Endothelial cell of umbilical vein (primary cell): ENCODE measurements around the gene IL4I1. TPM values are rescaled to one million over a fixed set of nuclear protein-coding genes. Genes with fewer than 3 reads are reported as not detected.
A peak's percentile ranks its signal among the peaks of the same experiment; 100 is the strongest.

Source experiments
- BruUV-seq: library from RNA; stranded (reverse); fragments of 400-500 nt; replicated peaks from 2 replicates; lab custom pipeline; 2021; lab: Mats Ljungman, UMichigan
- CTCF ChIA-PET: fragments of 300-600, 350-600 bp; sonication (Branson Sonifier 250); formaldehyde crosslinking; loops from one replicate; lab custom pipeline; 2021; ENCODE audit warnings: antibody characterized with exemption, inconsistent platforms; lab: Charles Lee
- POLR2A ChIA-PET: fragments of 300-600, 350-600 bp; sonication (Branson Sonifier 250); formaldehyde crosslinking; loops from one replicate; lab custom pipeline; 2021; ENCODE audit warnings: antibody characterized with exemption, inconsistent platforms; lab: Charles Lee
- DNase-seq: peaks from one replicate; pipeline ENCODE4 v3.0.0-alpha.2; 2011; ENCODE audit warnings: low read depth, low spot score
- FAIRE-seq: peaks from 2 replicates; lab custom pipeline; 2011; peaks lifted over from hg19 to GRCh38; lab: Jason Lieb, UNC
- H2AFZ ChIP-seq: 2 replicates; pipeline ENCODE4 v1.6.0; 2012; ENCODE audit warnings: low read depth, low read length, control low read depth, inconsistent platforms
- H3K27ac ChIP-seq: 2 replicates; pipeline ENCODE4 v1.5.1; 2011; ENCODE audit warnings: low read depth, mild to moderate bottlenecking, control low read depth, low read length, moderate library complexity; ENCODE audit not compliant: insufficient read depth
- H3K27me3 ChIP-seq, 2 experiments: 2 replicates each; pipeline versions ENCODE4 v1.6.0 to v1.6.1; 2011; ENCODE audit warnings: low read length in 2 of 2, mixed read lengths in 1 of 2; ENCODE audit not compliant: control insufficient read depth in 2 of 2, insufficient read depth in 2 of 2
- H3K36me3 ChIP-seq, 2 experiments: 2 replicates in 1 of 2; 3 replicates in 1 of 2; pipeline ENCODE4 v1.5.1; 2011; ENCODE audit warnings: low read length in 2 of 2, mild to moderate bottlenecking in 1 of 2, moderate library complexity in 1 of 2; ENCODE audit not compliant: control insufficient read depth in 2 of 2, insufficient read depth in 2 of 2; ENCODE audit errors: extremely low read depth in 1 of 2
- H3K4me1 ChIP-seq: 3 replicates; pipeline ENCODE4 v1.5.1; 2011; ENCODE audit warnings: mild to moderate bottlenecking, low read length; ENCODE audit not compliant: control insufficient read depth, insufficient read depth; ENCODE audit errors: extremely low read depth
- H3K4me2 ChIP-seq: 2 replicates; pipeline ENCODE4 v1.6.1; 2011; ENCODE audit warnings: low read length, control low read depth, mixed read lengths; ENCODE audit not compliant: insufficient read depth
- H3K4me3 ChIP-seq, 3 experiments: fragments of 200-600 bp in 1 of 3; sonication (generic), shearing (Covaris generic) in 1 of 3; replicated peaks in 1 of 3; 2 replicates each; pipeline ENCODE4 v1.5.1; 2011 to 2016; ENCODE audit warnings: control low read depth in 3 of 3, low read length in 3 of 3, mild to moderate bottlenecking in 2 of 3, inconsistent platforms in 1 of 3, low read depth in 1 of 3, moderate library complexity in 1 of 3; ENCODE audit not compliant: insufficient read depth in 1 of 3
- H3K79me2 ChIP-seq: 2 replicates; pipeline ENCODE4 v1.6.0; 2012; ENCODE audit warnings: low read length, inconsistent platforms; ENCODE audit not compliant: control insufficient read depth, insufficient read depth
- H3K9ac ChIP-seq: replicated peaks from 2 replicates; pipeline ENCODE3; 2011; ENCODE audit warnings: low read length, control low read depth; ENCODE audit not compliant: insufficient read depth; ENCODE audit errors: extremely low read depth
- H3K9me1 ChIP-seq: replicated peaks from 3 replicates; pipeline ENCODE4 v1.6.0; 2011; ENCODE audit warnings: mild to moderate bottlenecking, low read length; ENCODE audit not compliant: control insufficient read depth, insufficient read depth; ENCODE audit errors: extremely low read depth
- H3K9me3 ChIP-seq: replicated peaks from 2 replicates; pipeline ENCODE4 v1.5.1; 2012; ENCODE audit warnings: low read length, inconsistent platforms; ENCODE audit not compliant: control insufficient read depth, insufficient read depth
- H4K20me1 ChIP-seq: replicated peaks from 2 replicates; pipeline ENCODE3; 2011; ENCODE audit warnings: mild to moderate bottlenecking, low read length; ENCODE audit not compliant: control insufficient read depth, insufficient read depth; ENCODE audit errors: extremely low read depth
- CTCF ChIP-seq, 2 donors: IDR thresholded peaks; 1 replicate in 1 of 2; 2 replicates in 1 of 2; pipeline ENCODE4 v1.5.1; 2011; ENCODE audit warnings: low read length in 2 of 2, mild to moderate bottlenecking in 2 of 2, moderate library complexity in 2 of 2, control low read depth in 1 of 2, inconsistent platforms in 1 of 2, low read depth in 1 of 2; ENCODE audit not compliant: insufficient read depth in 1 of 2; ENCODE audit errors: extremely low read depth in 1 of 2
- EZH2 ChIP-seq: IDR thresholded peaks from 2 replicates; pipeline ENCODE4 v1.6.1; 2012; ENCODE audit warnings: borderline replicate concordance, low read depth, mild to moderate bottlenecking, moderate library complexity, low read length, inconsistent platforms; ENCODE audit not compliant: severe bottlenecking
- FOS ChIP-seq: IDR thresholded peaks from 2 replicates; pipeline ENCODE4 v1.6.1; 2011; ENCODE audit warnings: mild to moderate bottlenecking, low read length, moderate library complexity, borderline replicate concordance; ENCODE audit not compliant: insufficient read depth
- GATA2 ChIP-seq: IDR thresholded peaks from 2 replicates; pipeline ENCODE4 v1.7.0; 2011; ENCODE audit warnings: low read depth, mild to moderate bottlenecking, moderate library complexity, mixed read lengths, low read length; ENCODE audit not compliant: insufficient read length, insufficient read depth
- JUN ChIP-seq: IDR thresholded peaks from 2 replicates; pipeline ENCODE4 v1.6.1; 2011; ENCODE audit warnings: borderline replicate concordance, low read depth; ENCODE audit not compliant: insufficient read length, insufficient read depth
- MAX ChIP-seq: IDR thresholded peaks from 2 replicates; pipeline ENCODE4 v1.6.1; 2011; ENCODE audit not compliant: insufficient read depth, insufficient read length
- MYC ChIP-seq: IDR thresholded peaks from one replicate; pipeline ENCODE4 v1.6.1; 2011; ENCODE audit warnings: mild to moderate bottlenecking, low read depth, low read length
- POLR2A ChIP-seq: IDR thresholded peaks from 2 replicates; pipeline ENCODE4 v1.6.1; 2012; ENCODE audit warnings: low read depth, mild to moderate bottlenecking, control low read depth, low read length
- POLR2AphosphoS5 ChIP-seq: IDR thresholded peaks from 2 replicates; pipeline ENCODE4 v1.6.1; 2012; ENCODE audit warnings: low read depth, mild to moderate bottlenecking, control low read depth, low read length, moderate library complexity; ENCODE audit not compliant: insufficient read depth
- dilution Hi-C: fragments of 300-500 bp; cut with MboI; formaldehyde crosslinking; loops from one replicate; pipeline ENCODE4 v1.15.0; 2019; ENCODE audit warnings: low sequenced_read_pairs; ENCODE audit not compliant: extremely low pct_ligation_motif_present
- intact Hi-C: fragments of 100-400 bp; cut with micrococcal nuclease; formaldehyde crosslinking; loops from one replicate; pipeline ENCODE4 v1.10.0; 2022
- polyA plus RNA-seq, 4 experiments: library from polyadenylated mRNA; depleted of rRNA in 3 of 4; stranded (reverse) in 3 of 4; unstranded in 1 of 4; fragments of >200 nt; gene quantifications; 2 replicates each; pipeline versions ENCODE4 v1.2.1 to v1.2.3, GENCODE V29; 2011 to 2012; ENCODE audit warnings: missing spikeins in 1 of 4
- total RNA-seq: library from RNA; stranded (reverse); gene quantifications from 2 replicates; pipeline ENCODE4 v1.2.3, GENCODE V29; 2021

IL4I1 gene
- total and polyA plus RNA-seq, 2 donors (not counting 3 experiments of a cell fraction or from before 2014, with no cell fraction given): 5.0 to 5.6 TPM

- H3K9ac ChIP-seq: no peak overlapping the region
- TSS peak; percentile 23 for BruUV-seq
- no peak for FAIRE-seq
- dilution Hi-C loops: no loop called here
- H3K4me1 ChIP-seq: peaks cover 26% of the 10 kb centered on the region
- H3K27ac ChIP-seq: peak overlapping the region; percentile 17
- H3K36me3 ChIP-seq: peaks cover 7 to 15% of the 10 kb centered on the region in 2 experiments
- TF ChIP-seq MYC: no peak
- TF ChIP-seq JUN: no peak
- TF ChIP-seq MAX: no peak
- TF ChIP-seq GATA2: no peak
- no peak for TF ChIP-seq FOS
- no peak for TF ChIP-seq POLR2AphosphoS5
- no peak for TF ChIP-seq EZH2
- TF ChIP-seq POLR2A: no peak
- no peak for TF ChIP-seq CTCF (IDR thresholded peaks at IDR 0.05; ENCODE audit: extremely low read depth in 1 of 2, insufficient read depth in 1 of 2, low read depth in 1 of 2, low read length in 2 of 2)
- no peaks in the 10 kb centered on the region for H4K20me1 ChIP-seq
- H3K9me3 ChIP-seq: no peaks in the 10 kb centered on the region
- H3K9me1 ChIP-seq: no peaks in the 10 kb centered on the region
- ChIA-PET CTCF (interaction anchor here (0.8 to 1.3 kb wide), 6 partner anchors 10 to 220 kb away, joined by 3 to 8 read pairs (median 3); partner anchors contain the start of gene PTOV1), POLR2A (interaction anchor here (0.9 to 1.0 kb wide), 4 partner anchors 8 to 18 kb away, joined by 4 to 5 read pairs (median 4); partner anchors contain the start of genes AKT1S1, PTOV1 and TBC1D17)
- peaks cover 22% of the 10 kb centered on the region for H3K79me2 ChIP-seq
- peak overlapping the region; percentile 73 for H3K4me2 ChIP-seq
- intact Hi-C loops: loop anchor here (1.0 to 5.0 kb wide), 3 partner anchors 8 to 277 kb away; partner anchors contain the start of genes AKT1S1, PRMT1, PRR12 and TBC1D17
- no peaks in the 10 kb centered on the region for H3K27me3 ChIP-seq
- DNase-seq: no peak
- peak overlapping the region; percentile 27 to 50 (median 29) for H3K4me3 ChIP-seq
- H2AFZ ChIP-seq: peak overlapping the region; percentile 88
These were observed 27.6 kb downstream of the IL4I1 start for GRCh38 chr19:49869009-49869483.
